HCT116 (cell line): ENCODE data around the gene CAPN5. TPM values are rescaled to one million over a fixed set of nuclear protein-coding genes. Genes with fewer than 3 reads are reported as not detected.

ENCODE experiments used
- ATAC-seq: fragments of 200-7000 bp; cut with Tn5 transposase; 2 replicates; pipeline ENCODE4 v1.9.1; 2020; ENCODE audit warnings: mild to moderate bottlenecking, moderate library complexity
- BruUV-seq: library from RNA; stranded (reverse); fragments of 400-500 nt; replicated peaks from 2 replicates; lab custom pipeline; 2021; lab: Mats Ljungman, UMichigan
- CTCF ChIA-PET: fragments of 300-600 bp; sonication (Branson Sonifier 250); formaldehyde crosslinking; loops from one replicate; lab custom pipeline; 2021; ENCODE audit warnings: antibody characterized with exemption; lab: Charles Lee
- POLR2A ChIA-PET: fragments of 300-600, 350-600 bp; sonication (Branson Sonifier 250); formaldehyde crosslinking; loops from one replicate; lab custom pipeline; 2021; ENCODE audit warnings: antibody characterized with exemption; lab: Charles Lee
- RAD21 ChIA-PET, 2 experiments: fragments of 300-600 bp; sonication (Branson Sonifier 250); formaldehyde crosslinking; loops; one replicate each; lab custom pipeline; 2023; ENCODE audit warnings: low total read pairs in 2 of 2; ENCODE audit not compliant: uncharacterized antibody in 2 of 2, unreplicated experiment in 2 of 2, low non-redundant PET in 1 of 2; lab: Charles Lee
- DNase-seq: peaks from one replicate; pipeline ENCODE4 v3.0.0-alpha.2; 2010; ENCODE audit warnings: low read depth, low spot score
- H2AFZ ChIP-seq: fragments of 200-600 bp; shearing (Covaris generic), sonication (generic); 2 replicates; pipeline ENCODE4 v1.6.1; 2017; ENCODE audit warnings: low read depth, mixed run types, mixed read lengths, antibody characterized with exemption, low read length; ENCODE audit not compliant: poor library complexity, severe bottlenecking
- H3K27ac ChIP-seq: 2 replicates; pipeline ENCODE4 v1.5.1; 2012; ENCODE audit warnings: low read depth, low read length
- H3K27me3 ChIP-seq: fragments of 200-600 bp; sonication (generic); 2 replicates; pipeline ENCODE4 v1.6.1; 2016; ENCODE audit warnings: mixed run types, low read length, mixed read lengths; ENCODE audit not compliant: insufficient read depth
- H3K36me3 ChIP-seq, 2 experiments: fragments of 200-500 bp in 1 of 2; fragments of 200-600 bp in 1 of 2; sonication (Bioruptor generic) in 1 of 2; sonication (generic) in 1 of 2; 2 replicates each; pipeline versions ENCODE4 v1.5.1 to v1.6.1; 2014 to 2016; ENCODE audit warnings: low read length in 2 of 2, inconsistent platforms in 1 of 2, mixed read lengths in 1 of 2, mixed run types in 1 of 2; ENCODE audit not compliant: insufficient read depth in 2 of 2, control insufficient read depth in 1 of 2
- H3K4me1 ChIP-seq, 2 experiments: fragments of 200-600 bp in 1 of 2; sonication (generic) in 1 of 2; 2 replicates each; pipeline versions ENCODE4 v1.5.1 to v1.6.1; 2012 to 2017; ENCODE audit warnings: low read length in 2 of 2, inconsistent platforms in 1 of 2, mild to moderate bottlenecking in 1 of 2, mixed read lengths in 1 of 2, mixed run types in 1 of 2, moderate library complexity in 1 of 2; ENCODE audit not compliant: insufficient read depth in 2 of 2, control insufficient read depth in 1 of 2
- H3K4me2 ChIP-seq: fragments of 200-600 bp; sonication (generic); 2 replicates; pipeline ENCODE4 v1.6.1; 2017; ENCODE audit warnings: mixed run types, low read length, mixed read lengths
- H3K4me3 ChIP-seq, 2 experiments: fragments of 200-600 bp in 1 of 2; sonication (generic) in 1 of 2; replicated peaks in 1 of 2; 2 replicates each; pipeline ENCODE4 v1.5.1; 2011 to 2016; ENCODE audit warnings: low read length in 2 of 2, control low read depth in 1 of 2, low read depth in 1 of 2, mild to moderate bottlenecking in 1 of 2, mixed read lengths in 1 of 2, mixed run types in 1 of 2
- H3K79me2 ChIP-seq: fragments of 200-600 bp; sonication (generic); 2 replicates; pipeline ENCODE4 v1.6.1; 2017; ENCODE audit warnings: mild to moderate bottlenecking, mixed run types, low read length, moderate library complexity, mixed read lengths; ENCODE audit not compliant: insufficient read depth
- H3K9ac ChIP-seq: fragments of 200-600 bp; sonication (generic); 2 replicates; pipeline ENCODE4 v1.6.1; 2016; ENCODE audit warnings: low read length, mixed read lengths
- H3K9me2 ChIP-seq: fragments of 200-600 bp; sonication (generic), shearing (Covaris generic); 2 replicates; pipeline ENCODE4 v1.6.1; 2017; ENCODE audit warnings: mixed run types, mild to moderate bottlenecking, moderate library complexity; ENCODE audit not compliant: insufficient read depth
- H3K9me3 ChIP-seq, 2 experiments: fragments of 200-500 bp in 1 of 2; fragments of 200-600 bp in 1 of 2; sonication (Bioruptor generic) in 1 of 2; sonication (generic) in 1 of 2; 2 replicates each; pipeline ENCODE4 v1.6.1; 2014 to 2017; ENCODE audit warnings: low read length in 2 of 2, mixed read lengths in 2 of 2, inconsistent platforms in 1 of 2, low read depth in 1 of 2, mild to moderate bottlenecking in 1 of 2, mixed run types in 1 of 2, moderate library complexity in 1 of 2; ENCODE audit not compliant: control insufficient read depth in 1 of 2, insufficient read depth in 1 of 2
- H4K20me1 ChIP-seq: fragments of 200-600 bp; sonication (generic), shearing (Covaris generic); 2 replicates; pipeline ENCODE4 v1.6.1; 2017; ENCODE audit warnings: mixed run types, mild to moderate bottlenecking, moderate library complexity; ENCODE audit not compliant: insufficient read depth
- ELF1 ChIP-seq: IDR thresholded peaks from 2 replicates; pipeline ENCODE4 v1.6.1; 2012; ENCODE audit warnings: low read depth, borderline replicate concordance
- EZH2 ChIP-seq: fragments of 200-600 bp; sonication (generic); IDR thresholded peaks from 2 replicates; pipeline ENCODE4 v1.6.1; 2017; ENCODE audit warnings: antibody characterized with exemption, mixed run types
- RAD21 ChIP-seq: IDR thresholded peaks from 2 replicates; pipeline ENCODE4 v1.6.1; 2012; ENCODE audit warnings: low read depth, mild to moderate bottlenecking
- ZNF274 ChIP-seq: fragments of 200-500 bp; sonication (Bioruptor generic); IDR thresholded peaks from 2 replicates; pipeline ENCODE4 v1.6.1; 2014; ENCODE audit warnings: mild to moderate bottlenecking, low read depth, low read length, inconsistent platforms
- intact Hi-C: fragments of 100-400 bp; cut with micrococcal nuclease; formaldehyde crosslinking; loops from 2 replicates; pipeline ENCODE4 v1.10.0; 2022
- total RNA-seq: library from RNA; stranded (reverse); gene quantifications from one replicate; pipeline ENCODE4 v1.2.1, GENCODE V29; 2021; ENCODE audit not compliant: unreplicated experiment
- TF ChIP-seq, protein P1 (sequence below), 3 experiments: fragments of 200-600 bp in 1 of 3; sonication (generic) in 1 of 3; IDR thresholded peaks in 2 of 3; conservative IDR thresholded peaks in 1 of 3; 2 replicates each; pipeline ENCODE4 v1.5.1; 2012 to 2017; ENCODE audit warnings: low read depth in 2 of 3, low read length in 2 of 3, antibody characterized with exemption in 1 of 3, borderline replicate concordance in 1 of 3, control low read depth in 1 of 3, mild to moderate bottlenecking in 1 of 3, mixed read lengths in 1 of 3, mixed run types in 1 of 3, moderate library complexity in 1 of 3; ENCODE audit not compliant: insufficient read depth in 1 of 3

CAPN5 gene
- total RNA-seq, 1 experiment from 2014 or later = 8.6 TPM

DNA sequence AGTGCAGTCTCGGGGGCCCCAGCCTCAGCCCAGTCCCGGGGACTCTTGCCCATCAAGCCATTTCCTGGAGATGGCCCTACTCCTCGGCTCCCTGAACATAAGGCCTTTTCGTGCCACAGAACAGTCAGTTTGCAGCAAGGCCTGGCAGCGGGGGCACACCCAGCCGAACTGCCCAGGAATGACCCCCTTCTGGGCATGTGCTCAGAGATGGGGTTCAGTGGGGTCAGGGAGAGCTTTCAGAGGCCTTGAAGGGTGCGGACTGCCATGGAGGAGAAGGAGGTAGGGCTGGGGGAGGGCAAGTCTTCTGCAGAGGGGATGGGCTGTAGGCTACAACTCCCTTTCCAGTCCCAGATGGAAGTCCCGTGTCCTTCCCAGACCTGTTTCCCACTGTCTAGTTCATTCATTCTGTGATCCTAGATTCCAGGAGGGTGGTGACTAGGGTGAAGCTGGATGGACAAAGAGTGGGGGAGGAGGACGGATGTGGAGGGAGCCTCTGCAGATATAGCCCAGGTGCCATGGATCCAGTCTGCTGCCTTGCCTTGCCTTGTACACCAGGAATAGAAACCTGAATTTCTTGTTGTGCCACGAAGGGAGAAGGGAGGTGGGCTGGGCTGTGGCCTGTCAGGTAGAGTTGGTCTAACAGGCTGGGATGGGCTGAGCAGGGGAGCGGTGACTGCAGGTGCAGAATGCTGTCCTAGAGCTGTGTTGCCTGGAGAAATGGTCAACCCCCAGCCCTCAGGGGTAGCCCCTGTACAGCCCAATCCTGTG, 21.6 kb downstream of the CAPN5 start:
- Histone ChIP-seq H3K4me2 (no peak overlapping the region), H3K9me2 (no peaks in the 10 kb centered on the region), H3K27ac (no peak overlapping the region), H3K79me2 (no peaks in the 10 kb centered on the region), H3K27me3 (no peaks in the 10 kb centered on the region), H3K9ac (no peak overlapping the region), H2AFZ (no peak overlapping the region), H3K9me3 (no peaks in the 10 kb centered on the region), H3K4me1 (peaks cover 2 to 11% of the 10 kb centered on the region in 2 experiments; a peak in 1 of 4 replicates), H4K20me1 (no peaks in the 10 kb centered on the region), H3K4me3 (no peak overlapping the region), H3K36me3 (no peaks in the 10 kb centered on the region)
- BruUV-seq = no TSS peak
- TF ChIP-seq RAD21 = no peak
- no peak for TF ChIP-seq EZH2
- TF ChIP-seq ZNF274 = no peak
- no peak for TF ChIP-seq ELF1
- TF ChIP-seq, protein P1, sequence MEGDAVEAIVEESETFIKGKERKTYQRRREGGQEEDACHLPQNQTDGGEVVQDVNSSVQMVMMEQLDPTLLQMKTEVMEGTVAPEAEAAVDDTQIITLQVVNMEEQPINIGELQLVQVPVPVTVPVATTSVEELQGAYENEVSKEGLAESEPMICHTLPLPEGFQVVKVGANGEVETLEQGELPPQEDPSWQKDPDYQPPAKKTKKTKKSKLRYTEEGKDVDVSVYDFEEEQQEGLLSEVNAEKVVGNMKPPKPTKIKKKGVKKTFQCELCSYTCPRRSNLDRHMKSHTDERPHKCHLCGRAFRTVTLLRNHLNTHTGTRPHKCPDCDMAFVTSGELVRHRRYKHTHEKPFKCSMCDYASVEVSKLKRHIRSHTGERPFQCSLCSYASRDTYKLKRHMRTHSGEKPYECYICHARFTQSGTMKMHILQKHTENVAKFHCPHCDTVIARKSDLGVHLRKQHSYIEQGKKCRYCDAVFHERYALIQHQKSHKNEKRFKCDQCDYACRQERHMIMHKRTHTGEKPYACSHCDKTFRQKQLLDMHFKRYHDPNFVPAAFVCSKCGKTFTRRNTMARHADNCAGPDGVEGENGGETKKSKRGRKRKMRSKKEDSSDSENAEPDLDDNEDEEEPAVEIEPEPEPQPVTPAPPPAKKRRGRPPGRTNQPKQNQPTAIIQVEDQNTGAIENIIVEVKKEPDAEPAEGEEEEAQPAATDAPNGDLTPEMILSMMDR (IDR thresholded peaks at IDR 0.05 in 2 of 3, conservative IDR thresholded peaks at IDR 0.05 in 1 of 3; ENCODE audit: borderline replicate concordance in 1 of 3, insufficient read depth in 1 of 3, low read depth in 2 of 3, low read length in 2 of 3) = no peak
- RAD21 ChIA-PET = no interaction called here
- CTCF ChIA-PET = interaction anchor here (0.7 to 4.4 kb wide), 3 partner anchors 25 to 41 kb away, joined by 3 to 98 read pairs (median 4); no protein-coding TSS in a partner anchor
- DNase-seq (no peak), ATAC-seq (no peak)
- intact Hi-C loops = no loop called here
- POLR2A ChIA-PET = no interaction called here
